Liver (tissue), 9 donors: ENCODE data around the gene NHLRC2. TPM values are rescaled to one million over a fixed set of nuclear protein-coding genes. Genes with fewer than 3 reads are reported as not detected.

Experiments
- DNase-seq: peaks from one replicate; pipeline ENCODE4 v3.0.0-alpha.2; 2017; ENCODE audit warnings: low spot score
- H3K27ac ChIP-seq, 2 donors: one replicate each; pipeline ENCODE4 v1.7.0; 2013; ENCODE audit warnings: inconsistent platforms in 2 of 2, low read length in 2 of 2, control low read depth in 1 of 2, low read depth in 1 of 2, mild to moderate bottlenecking in 1 of 2
- H3K27me3 ChIP-seq, 4 donors: one replicate each; pipeline versions ENCODE4 v1.6.1 to v1.7.0; 2013; ENCODE audit warnings: low read length in 3 of 4, inconsistent platforms in 1 of 4, mild to moderate bottlenecking in 1 of 4, moderate library complexity in 1 of 4; ENCODE audit not compliant: control insufficient read depth in 4 of 4, insufficient read depth in 4 of 4
- H3K36me3 ChIP-seq, 4 donors: one replicate each; pipeline versions ENCODE4 v1.6.1 to v1.7.0; 2013; ENCODE audit warnings: low read length in 3 of 4, mild to moderate bottlenecking in 3 of 4, low read depth in 1 of 4, moderate library complexity in 1 of 4; ENCODE audit not compliant: control insufficient read depth in 4 of 4, insufficient read depth in 3 of 4
- H3K4me1 ChIP-seq, 4 donors: one replicate each; pipeline versions ENCODE4 v1.6.1 to v1.7.0; 2013; ENCODE audit warnings: low read length in 3 of 4, mild to moderate bottlenecking in 3 of 4, moderate library complexity in 1 of 4; ENCODE audit not compliant: control insufficient read depth in 4 of 4, insufficient read depth in 4 of 4
- H3K4me3 ChIP-seq, 3 donors: one replicate each; pipeline versions ENCODE4 v1.6.1 to v1.7.0; 2013; ENCODE audit warnings: low read length in 3 of 3, control low read depth in 1 of 3, low read depth in 1 of 3, mild to moderate bottlenecking in 1 of 3
- H3K9ac ChIP-seq, 2 donors: one replicate each; pipeline ENCODE4 v1.7.0; 2013; ENCODE audit warnings: low read length in 2 of 2, mild to moderate bottlenecking in 2 of 2, moderate library complexity in 2 of 2, control low read depth in 1 of 2, low read depth in 1 of 2
- H3K9me3 ChIP-seq, 4 donors: one replicate each; pipeline versions ENCODE4 v1.6.1 to v1.7.0; 2013; ENCODE audit warnings: low read length in 3 of 4; ENCODE audit not compliant: control insufficient read depth in 4 of 4
- EGR1 ChIP-seq, 2 donors: IDR thresholded peaks; 2 replicates each; pipeline ENCODE4 v1.6.1; 2016 to 2018; ENCODE audit warnings: antibody characterized with exemption in 2 of 2, low read depth in 2 of 2
- FOXA1 ChIP-seq: IDR thresholded peaks from 2 replicates; pipeline ENCODE4 v1.6.1; 2016; ENCODE audit warnings: antibody characterized with exemption
- FOXA2 ChIP-seq: IDR thresholded peaks from 2 replicates; pipeline ENCODE4 v1.6.1; 2016; ENCODE audit warnings: antibody characterized with exemption
- GABPA ChIP-seq, 2 donors: IDR thresholded peaks in 1 of 2; conservative IDR thresholded peaks in 1 of 2; 2 replicates each; pipeline ENCODE4 v1.6.1; 2016; ENCODE audit warnings: antibody characterized with exemption in 2 of 2, mild to moderate bottlenecking in 1 of 2, moderate library complexity in 1 of 2
- HNF4A ChIP-seq, 2 donors: conservative IDR thresholded peaks; 2 replicates each; pipeline ENCODE4 v1.6.1; 2016; ENCODE audit warnings: antibody characterized with exemption in 2 of 2, mild to moderate bottlenecking in 2 of 2
- HNF4G ChIP-seq: IDR thresholded peaks from 2 replicates; pipeline ENCODE4 v1.6.1; 2016; ENCODE audit warnings: antibody characterized with exemption
- JUND ChIP-seq, 2 donors: IDR thresholded peaks; 2 replicates each; pipeline ENCODE4 v1.6.1; 2016; ENCODE audit warnings: antibody characterized with exemption in 2 of 2
- NR2F2 ChIP-seq: IDR thresholded peaks from 2 replicates; pipeline ENCODE4 v1.6.1; 2016; ENCODE audit warnings: antibody characterized with exemption
- RAD21 ChIP-seq, 2 donors: IDR thresholded peaks; 2 replicates each; pipeline ENCODE4 v1.6.1; 2016; ENCODE audit warnings: antibody characterized with exemption in 2 of 2, mild to moderate bottlenecking in 2 of 2
- RXRA ChIP-seq, 2 donors: IDR thresholded peaks; 2 replicates each; pipeline ENCODE4 v1.6.1; 2017 to 2018; ENCODE audit warnings: antibody characterized with exemption in 2 of 2, mild to moderate bottlenecking in 1 of 2
- SP1 ChIP-seq: IDR thresholded peaks from 2 replicates; pipeline ENCODE4 v1.6.1; 2018; ENCODE audit warnings: antibody characterized with exemption, mild to moderate bottlenecking
- TAF1 ChIP-seq: conservative IDR thresholded peaks from 2 replicates; pipeline ENCODE4 v1.6.1; 2016; ENCODE audit warnings: antibody characterized with exemption, mild to moderate bottlenecking
- YY1 ChIP-seq: IDR thresholded peaks from 2 replicates; pipeline ENCODE4 v1.6.1; 2016; ENCODE audit warnings: antibody characterized with exemption, mild to moderate bottlenecking
- WGBS: extraction: QIAGEN DNeasy Blood & Tissue Kit; methylation state at CpG from one replicate; pipeline ENCODE4 v1.1.7; 2013; 5-methylcytosine and 5-hydroxymethylcytosine counted together
- polyA plus RNA-seq, 2 donors: library from polyadenylated mRNA; stranded (reverse) in 1 of 2; unstranded in 1 of 2; fragments of 200-250 nt in 1 of 2; fragments of >200 nt in 1 of 2; fragmentation: Nextera tagmentation in 1 of 2; extraction: Ambion mirVana in 1 of 2; gene quantifications; one replicate each; pipeline versions ENCODE4 v1.2.1 to v1.2.3, GENCODE V29; 2013 to 2015
- total RNA-seq, 2 donors: library from RNA; depleted of rRNA; stranded (reverse); fragments of >200 nt; gene quantifications; one replicate each; pipeline ENCODE4 v1.2.3, GENCODE V29; 2014
- TF ChIP-seq, protein P1 (sequence below): IDR thresholded peaks from 2 replicates; pipeline ENCODE4 v1.6.1; 2016; ENCODE audit warnings: antibody characterized with exemption, mild to moderate bottlenecking
- TF ChIP-seq, protein P2 (sequence below): IDR thresholded peaks from 2 replicates; pipeline ENCODE4 v1.6.1; 2016; ENCODE audit warnings: antibody characterized with exemption
- TF ChIP-seq, protein P3 (sequence below): fragments of 150-350 bp; IDR thresholded peaks from 2 replicates; pipeline ENCODE4 v1.5.1; 2017; ENCODE audit warnings: improper control_type of control experiment, low read depth, low read length; ENCODE audit not compliant: missing input control
- TF ChIP-seq, protein P4 (sequence below): IDR thresholded peaks from 2 replicates; pipeline ENCODE4 v1.6.1; 2016; ENCODE audit warnings: antibody characterized with exemption
- TF ChIP-seq, protein P5 (sequence below): IDR thresholded peaks from 2 replicates; pipeline ENCODE4 v1.6.1; 2016; ENCODE audit warnings: antibody characterized with exemption
- donor health status: healthy.
- donor health status: healthy.
- donor health status: healthy.
- donor health status: healthy.
- donor health status: healthy.

The NHLRC2 gene
- total and polyA plus RNA-seq, 4 donors: 2.3 to 14.2 (median 7.4) TPM

DNA sequence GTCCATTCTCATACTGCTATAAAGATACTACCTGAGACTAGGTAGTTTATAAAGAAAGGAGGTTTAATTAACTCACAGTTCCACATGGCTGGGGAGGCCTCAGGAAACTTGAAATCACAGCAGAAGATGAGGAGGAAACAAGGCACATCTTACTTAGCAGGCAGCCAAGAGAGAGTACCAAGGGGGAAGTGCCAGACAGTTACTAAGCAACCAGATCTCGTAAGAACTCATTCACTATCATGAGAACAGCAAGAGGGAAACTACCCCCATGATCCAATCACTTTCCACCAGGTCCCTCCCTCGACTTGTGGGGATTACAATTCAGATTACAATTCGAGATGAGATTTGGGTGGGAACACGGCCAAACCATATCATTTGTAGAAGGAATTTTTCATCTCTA lies 36.3 kb downstream of the NHLRC2 start:
- Histone ChIP-seq H3K9ac (no peak overlapping the region), H3K4me1 (no peaks in the 10 kb centered on the region), H3K36me3 (peaks cover 0 to 11% (median 3%) of the 10 kb centered on the region in 4 donors), H3K4me3 (no peak overlapping the region), H3K27me3 (no peaks in the 10 kb centered on the region), H3K27ac (no peak overlapping the region), H3K9me3 (no peaks in the 10 kb centered on the region)
- WGBS: 88% methylated on average over 4 of the region's 4 CpGs
- no peak for DNase-seq
- TF ChIP-seq RAD21 (IDR thresholded peaks at IDR 0.05): no peak
- TF ChIP-seq JUND (IDR thresholded peaks at IDR 0.05): no peak
- no peak for TF ChIP-seq NR2F2
- TF ChIP-seq EGR1 (IDR thresholded peaks at IDR 0.05; ENCODE audit: low read depth in 2 of 2): no peak
- TF ChIP-seq, protein P1, sequence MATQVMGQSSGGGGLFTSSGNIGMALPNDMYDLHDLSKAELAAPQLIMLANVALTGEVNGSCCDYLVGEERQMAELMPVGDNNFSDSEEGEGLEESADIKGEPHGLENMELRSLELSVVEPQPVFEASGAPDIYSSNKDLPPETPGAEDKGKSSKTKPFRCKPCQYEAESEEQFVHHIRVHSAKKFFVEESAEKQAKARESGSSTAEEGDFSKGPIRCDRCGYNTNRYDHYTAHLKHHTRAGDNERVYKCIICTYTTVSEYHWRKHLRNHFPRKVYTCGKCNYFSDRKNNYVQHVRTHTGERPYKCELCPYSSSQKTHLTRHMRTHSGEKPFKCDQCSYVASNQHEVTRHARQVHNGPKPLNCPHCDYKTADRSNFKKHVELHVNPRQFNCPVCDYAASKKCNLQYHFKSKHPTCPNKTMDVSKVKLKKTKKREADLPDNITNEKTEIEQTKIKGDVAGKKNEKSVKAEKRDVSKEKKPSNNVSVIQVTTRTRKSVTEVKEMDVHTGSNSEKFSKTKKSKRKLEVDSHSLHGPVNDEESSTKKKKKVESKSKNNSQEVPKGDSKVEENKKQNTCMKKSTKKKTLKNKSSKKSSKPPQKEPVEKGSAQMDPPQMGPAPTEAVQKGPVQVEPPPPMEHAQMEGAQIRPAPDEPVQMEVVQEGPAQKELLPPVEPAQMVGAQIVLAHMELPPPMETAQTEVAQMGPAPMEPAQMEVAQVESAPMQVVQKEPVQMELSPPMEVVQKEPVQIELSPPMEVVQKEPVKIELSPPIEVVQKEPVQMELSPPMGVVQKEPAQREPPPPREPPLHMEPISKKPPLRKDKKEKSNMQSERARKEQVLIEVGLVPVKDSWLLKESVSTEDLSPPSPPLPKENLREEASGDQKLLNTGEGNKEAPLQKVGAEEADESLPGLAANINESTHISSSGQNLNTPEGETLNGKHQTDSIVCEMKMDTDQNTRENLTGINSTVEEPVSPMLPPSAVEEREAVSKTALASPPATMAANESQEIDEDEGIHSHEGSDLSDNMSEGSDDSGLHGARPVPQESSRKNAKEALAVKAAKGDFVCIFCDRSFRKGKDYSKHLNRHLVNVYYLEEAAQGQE: no peak
- TF ChIP-seq, protein P2, sequence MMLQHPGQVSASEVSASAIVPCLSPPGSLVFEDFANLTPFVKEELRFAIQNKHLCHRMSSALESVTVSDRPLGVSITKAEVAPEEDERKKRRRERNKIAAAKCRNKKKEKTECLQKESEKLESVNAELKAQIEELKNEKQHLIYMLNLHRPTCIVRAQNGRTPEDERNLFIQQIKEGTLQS: no peak
- TF ChIP-seq RXRA (IDR thresholded peaks at IDR 0.05): no peak
- no peak for TF ChIP-seq FOXA2
- TF ChIP-seq, protein P3, sequence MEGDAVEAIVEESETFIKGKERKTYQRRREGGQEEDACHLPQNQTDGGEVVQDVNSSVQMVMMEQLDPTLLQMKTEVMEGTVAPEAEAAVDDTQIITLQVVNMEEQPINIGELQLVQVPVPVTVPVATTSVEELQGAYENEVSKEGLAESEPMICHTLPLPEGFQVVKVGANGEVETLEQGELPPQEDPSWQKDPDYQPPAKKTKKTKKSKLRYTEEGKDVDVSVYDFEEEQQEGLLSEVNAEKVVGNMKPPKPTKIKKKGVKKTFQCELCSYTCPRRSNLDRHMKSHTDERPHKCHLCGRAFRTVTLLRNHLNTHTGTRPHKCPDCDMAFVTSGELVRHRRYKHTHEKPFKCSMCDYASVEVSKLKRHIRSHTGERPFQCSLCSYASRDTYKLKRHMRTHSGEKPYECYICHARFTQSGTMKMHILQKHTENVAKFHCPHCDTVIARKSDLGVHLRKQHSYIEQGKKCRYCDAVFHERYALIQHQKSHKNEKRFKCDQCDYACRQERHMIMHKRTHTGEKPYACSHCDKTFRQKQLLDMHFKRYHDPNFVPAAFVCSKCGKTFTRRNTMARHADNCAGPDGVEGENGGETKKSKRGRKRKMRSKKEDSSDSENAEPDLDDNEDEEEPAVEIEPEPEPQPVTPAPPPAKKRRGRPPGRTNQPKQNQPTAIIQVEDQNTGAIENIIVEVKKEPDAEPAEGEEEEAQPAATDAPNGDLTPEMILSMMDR: no peak

DNA sequence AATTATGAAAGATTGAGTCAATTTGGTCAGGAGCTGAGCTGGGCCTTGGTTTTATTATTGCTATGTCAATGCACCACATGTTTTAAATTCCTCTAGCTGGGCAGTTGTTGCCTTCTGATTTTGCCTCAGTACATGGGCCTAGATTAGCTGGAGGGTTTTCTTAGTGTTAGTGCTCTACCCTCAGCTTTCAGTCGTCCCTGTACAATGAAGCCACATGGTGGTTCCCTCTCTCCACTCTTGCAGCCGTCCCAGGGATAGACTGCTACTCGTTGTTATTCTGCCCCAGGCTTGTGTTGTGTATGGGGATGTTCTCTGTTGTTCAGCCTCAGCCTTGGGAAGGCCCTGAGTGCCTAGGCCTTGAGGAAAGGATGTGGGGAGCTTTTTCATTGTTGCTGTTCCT lies 37.0 kb downstream of the NHLRC2 start:
- no peaks in the 10 kb centered on the region for H3K27me3 ChIP-seq
- no peak overlapping the region for H3K27ac ChIP-seq
- H3K4me3 ChIP-seq: no peak overlapping the region
- no peak overlapping the region for H3K9ac ChIP-seq
- TF ChIP-seq EGR1 (IDR thresholded peaks at IDR 0.05; ENCODE audit: low read depth in 2 of 2): no peak
- no peak for TF ChIP-seq RXRA (IDR thresholded peaks at IDR 0.05)
- TF ChIP-seq RAD21 (IDR thresholded peaks at IDR 0.05): no peak
- TF ChIP-seq, protein P4, sequence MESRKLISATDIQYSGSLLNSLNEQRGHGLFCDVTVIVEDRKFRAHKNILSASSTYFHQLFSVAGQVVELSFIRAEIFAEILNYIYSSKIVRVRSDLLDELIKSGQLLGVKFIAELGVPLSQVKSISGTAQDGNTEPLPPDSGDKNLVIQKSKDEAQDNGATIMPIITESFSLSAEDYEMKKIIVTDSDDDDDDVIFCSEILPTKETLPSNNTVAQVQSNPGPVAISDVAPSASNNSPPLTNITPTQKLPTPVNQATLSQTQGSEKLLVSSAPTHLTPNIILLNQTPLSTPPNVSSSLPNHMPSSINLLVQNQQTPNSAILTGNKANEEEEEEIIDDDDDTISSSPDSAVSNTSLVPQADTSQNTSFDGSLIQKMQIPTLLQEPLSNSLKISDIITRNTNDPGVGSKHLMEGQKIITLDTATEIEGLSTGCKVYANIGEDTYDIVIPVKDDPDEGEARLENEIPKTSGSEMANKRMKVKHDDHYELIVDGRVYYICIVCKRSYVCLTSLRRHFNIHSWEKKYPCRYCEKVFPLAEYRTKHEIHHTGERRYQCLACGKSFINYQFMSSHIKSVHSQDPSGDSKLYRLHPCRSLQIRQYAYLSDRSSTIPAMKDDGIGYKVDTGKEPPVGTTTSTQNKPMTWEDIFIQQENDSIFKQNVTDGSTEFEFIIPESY: no peak
- no peak for TF ChIP-seq GABPA (IDR thresholded peaks at IDR 0.05 in 1 of 2, conservative IDR thresholded peaks at IDR 0.05 in 1 of 2)
- no peak for TF ChIP-seq HNF4A (conservative IDR thresholded peaks at IDR 0.05)
- no peak for TF ChIP-seq FOXA1
- no peak for TF ChIP-seq JUND (IDR thresholded peaks at IDR 0.05)
- TF ChIP-seq, protein P2: no peak
- no peak for TF ChIP-seq FOXA2
- no peak for TF ChIP-seq SP1
- no peak for TF ChIP-seq NR2F2
- no peak for TF ChIP-seq YY1
- no peak for TF ChIP-seq HNF4G
- TF ChIP-seq TAF1: no peak
- TF ChIP-seq, protein P3: no peak
- TF ChIP-seq, protein P5, sequence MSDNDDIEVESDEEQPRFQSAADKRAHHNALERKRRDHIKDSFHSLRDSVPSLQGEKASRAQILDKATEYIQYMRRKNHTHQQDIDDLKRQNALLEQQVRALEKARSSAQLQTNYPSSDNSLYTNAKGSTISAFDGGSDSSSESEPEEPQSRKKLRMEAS: no peak
- no peaks in the 10 kb centered on the region for H3K4me1 ChIP-seq
- WGBS: 87% methylated on average over 3 of the region's 3 CpGs
- no peak for DNase-seq
- H3K36me3 ChIP-seq: peaks cover 0 to 8% (median 2%) of the 10 kb centered on the region in 4 donors
- no peaks in the 10 kb centered on the region for H3K9me3 ChIP-seq
